Mammary microvascular endothelial cell (primary cell): ENCODE results near the gene ERICH3. TPM values are rescaled to one million over a fixed set of nuclear protein-coding genes. Genes with fewer than 3 reads are reported as not detected.

ENCODE experiments used
- total RNA-seq: library from RNA; depleted of rRNA; stranded (reverse); fragments of >200 nt; gene quantifications from 2 replicates; pipeline ENCODE4 v1.2.3, GENCODE V29; 2015

The ERICH3 gene, protein sequence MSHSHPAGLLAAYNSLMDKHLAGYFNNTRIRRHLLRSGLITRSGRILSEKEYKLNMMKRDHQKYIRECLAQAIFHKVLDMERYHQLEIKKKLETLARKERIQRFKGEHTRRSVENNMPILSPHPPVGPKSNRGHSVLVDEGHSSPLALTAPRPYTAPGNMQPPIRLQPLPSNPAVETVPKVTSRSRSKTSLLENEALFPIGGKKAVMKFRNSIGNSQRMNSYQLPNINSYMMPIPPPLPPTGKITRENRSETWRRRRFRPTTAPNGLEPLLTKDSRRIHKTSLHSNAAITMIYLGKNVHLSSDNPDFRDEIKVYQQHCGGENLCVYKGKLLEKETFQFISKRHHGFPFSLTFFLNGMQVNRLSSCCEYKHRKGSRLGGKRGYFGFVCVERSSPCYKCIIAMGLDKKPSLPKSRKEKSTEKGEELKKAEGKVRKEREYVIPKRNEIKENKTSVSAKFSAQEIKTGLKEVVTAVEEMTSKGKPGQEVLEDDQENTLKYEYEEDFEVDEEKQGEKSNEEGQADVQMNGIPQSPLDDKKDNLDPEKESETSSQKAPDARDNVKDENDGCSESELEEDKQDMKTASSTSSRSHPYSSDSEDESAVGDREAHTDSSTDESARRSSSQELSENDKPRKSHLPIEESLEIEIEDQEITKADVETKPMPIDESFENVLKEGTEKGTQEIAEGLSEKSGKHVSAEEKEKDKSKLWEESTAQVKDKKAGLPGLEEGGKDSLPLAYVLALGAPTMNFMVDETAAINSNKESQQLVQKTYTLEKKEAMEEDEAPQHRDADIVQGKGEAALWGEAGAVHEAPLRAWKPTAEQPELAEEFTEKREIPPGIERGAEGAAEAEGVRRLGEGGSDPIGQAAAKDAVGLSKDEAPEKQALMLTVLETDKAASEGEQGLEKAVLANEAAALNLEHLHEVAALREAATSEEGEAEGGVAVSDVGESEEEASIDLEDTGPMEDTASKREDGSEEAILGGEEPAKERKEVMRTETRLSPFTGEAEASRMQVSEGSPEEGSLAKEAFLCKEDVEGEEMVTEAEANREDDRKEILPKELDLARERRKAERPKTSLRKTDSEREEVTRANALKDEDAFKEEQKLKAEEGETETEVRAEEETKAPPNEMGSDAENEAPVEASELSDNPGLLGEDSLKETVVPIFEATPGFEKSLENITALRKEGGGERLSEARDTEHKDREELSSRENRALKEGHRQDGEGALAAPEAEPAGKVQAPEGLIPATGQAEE (N-terminal part only)
- not detected in 2 replicates for total RNA-seq

DNA sequence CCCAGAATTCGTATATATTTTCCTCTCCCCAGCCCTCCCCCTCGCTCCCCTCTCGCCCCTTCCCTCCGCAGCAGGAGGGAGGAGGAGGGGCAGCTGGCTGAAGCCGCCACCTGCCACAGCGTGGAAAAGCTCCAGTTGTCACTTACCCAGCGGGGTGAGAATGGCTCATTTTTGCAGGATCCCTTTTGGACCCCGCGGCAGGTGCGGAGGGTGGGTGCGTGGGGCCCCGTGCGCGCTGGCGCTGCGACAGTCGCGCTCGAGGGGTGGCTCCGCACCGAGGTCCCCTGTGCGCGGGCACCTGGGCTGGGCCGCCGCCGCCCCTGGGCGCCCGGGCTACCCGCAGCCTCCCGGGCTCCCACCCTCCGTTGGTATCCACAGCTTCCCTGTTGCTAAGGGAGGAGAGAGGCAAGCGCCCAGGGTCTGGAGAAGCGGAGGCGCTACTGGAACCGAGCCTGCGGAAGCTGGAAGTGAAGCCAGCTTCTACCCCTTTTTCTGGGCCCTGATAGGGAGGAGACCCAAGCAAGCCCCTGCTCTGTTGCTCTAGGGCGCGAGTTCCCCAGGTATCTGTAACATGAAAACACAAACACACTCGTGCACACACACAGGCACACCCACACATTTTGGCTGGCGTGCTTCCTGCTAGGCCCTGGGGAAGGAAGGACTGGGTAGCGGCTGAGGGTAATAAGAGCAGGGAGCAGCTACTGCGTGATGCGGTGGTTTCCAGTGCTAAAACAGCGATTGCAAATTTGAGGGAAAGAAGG is at the start of gene ERICH3:
ERICH3 (minus strand) TSS at position 442 of the 761 bp plus-strand sequence; CDS start at position 169, 273 bp downstream.

Other genes starting within 250 kb of the ERICH3 start
- gene LRRC53, start 161.2 kb downstream of the ERICH3 start, total RNA-seq, result not detected in 2 replicates
- 16.3 and 17.0 TPM in 2 replicates for gene CRYZ, start 59.3 kb upstream of the ERICH3 start, total RNA-seq
- 13.6 and 17.6 TPM in 2 replicates for gene TYW3, start 59.4 kb upstream of the ERICH3 start, total RNA-seq